H9 (cell line): ENCODE results near the gene APOBR. TPM values are rescaled to one million over a fixed set of nuclear protein-coding genes. Genes with fewer than 3 reads are reported as not detected.

Experiments
- DNase-seq: peaks from one replicate; pipeline ENCODE4 v3.0.0-alpha.2; 2017
- H2AFZ ChIP-seq: one replicate; pipeline ENCODE4 v1.6.1; 2013; ENCODE audit warnings: mild to moderate bottlenecking, low read length, control low read depth, moderate library complexity
- H2AK5ac ChIP-seq: 2 replicates; pipeline ENCODE4 v1.6.1; 2013; ENCODE audit warnings: low read length, control low read depth, mixed read lengths; ENCODE audit not compliant: insufficient read length
- H2BK120ac ChIP-seq: one replicate; pipeline ENCODE4 v1.6.1; 2013; ENCODE audit warnings: low read depth, mild to moderate bottlenecking, low read length, control low read depth, inconsistent platforms; ENCODE audit not compliant: poor library complexity, severe bottlenecking
- H2BK12ac ChIP-seq: 2 replicates; pipeline ENCODE4 v1.6.1; 2013; ENCODE audit warnings: low read length, control low read depth, mixed read lengths, low read depth; ENCODE audit not compliant: insufficient read length
- H2BK15ac ChIP-seq: 2 replicates; pipeline ENCODE4 v1.6.1; 2013; ENCODE audit warnings: low read depth, low read length, control low read depth
- H2BK20ac ChIP-seq: one replicate; pipeline ENCODE4 v1.6.1; 2013; ENCODE audit warnings: low read depth, mild to moderate bottlenecking, low read length, control low read depth, inconsistent platforms; ENCODE audit not compliant: poor library complexity, severe bottlenecking
- H2BK5ac ChIP-seq: 2 replicates; pipeline ENCODE4 v1.6.1; 2013; ENCODE audit warnings: low read length, control low read depth, mixed read lengths; ENCODE audit not compliant: insufficient read length
- H3K14ac ChIP-seq: 2 replicates; pipeline ENCODE4 v1.6.1; 2013; ENCODE audit warnings: low read length, control low read depth; ENCODE audit not compliant: insufficient read depth
- H3K18ac ChIP-seq: 2 replicates; pipeline ENCODE4 v1.6.1; 2013; ENCODE audit warnings: low read depth, mild to moderate bottlenecking, mixed read lengths, low read length, control low read depth; ENCODE audit not compliant: insufficient read length
- H3K23ac ChIP-seq: 2 replicates; pipeline ENCODE4 v1.6.1; 2013; ENCODE audit warnings: low read length, control low read depth, mixed read lengths, low read depth; ENCODE audit not compliant: insufficient read length
- H3K23me2 ChIP-seq: 2 replicates; pipeline ENCODE4 v1.6.1; 2013; ENCODE audit warnings: low read depth, mild to moderate bottlenecking, mixed read lengths, low read length, control low read depth; ENCODE audit not compliant: insufficient read length, poor library complexity, severe bottlenecking
- H3K27ac ChIP-seq: 2 replicates; pipeline ENCODE4 v1.5.1; 2013; ENCODE audit warnings: low read length, control low read depth, mixed read lengths, low read depth; ENCODE audit not compliant: insufficient read length
- H3K27me3 ChIP-seq: 2 replicates; pipeline ENCODE4 v1.6.1; 2013; ENCODE audit warnings: low read length, control low read depth, inconsistent platforms; ENCODE audit not compliant: insufficient read depth
- H3K4ac ChIP-seq: 2 replicates; pipeline ENCODE4 v1.6.1; 2013; ENCODE audit warnings: low read depth, mild to moderate bottlenecking, control low read depth, inconsistent platforms, low read length, moderate library complexity
- H3K4me1 ChIP-seq: 2 replicates; pipeline ENCODE4 v1.6.1; 2013; ENCODE audit warnings: low read length, control low read depth, inconsistent platforms; ENCODE audit not compliant: insufficient read depth
- H3K4me2 ChIP-seq: 2 replicates; pipeline ENCODE4 v1.6.1; 2013; ENCODE audit warnings: low read length, control low read depth, mixed read lengths; ENCODE audit not compliant: insufficient read length, insufficient read depth
- H3K56ac ChIP-seq: 2 replicates; pipeline ENCODE4 v1.6.1; 2013; ENCODE audit warnings: low read depth, mild to moderate bottlenecking, mixed read lengths, low read length, control low read depth; ENCODE audit not compliant: insufficient read length
- H3K79me1 ChIP-seq: 2 replicates; pipeline ENCODE4 v1.6.1; 2013; ENCODE audit warnings: low read depth, mild to moderate bottlenecking, moderate library complexity, low read length, control low read depth, inconsistent platforms; ENCODE audit not compliant: insufficient read depth, poor library complexity, severe bottlenecking
- H3K79me2 ChIP-seq: 2 replicates; pipeline ENCODE4 v1.6.1; 2013; ENCODE audit warnings: low read length, control low read depth, inconsistent platforms; ENCODE audit not compliant: insufficient read depth
- H3K9ac ChIP-seq: 2 replicates; pipeline ENCODE4 v1.6.1; 2013; ENCODE audit warnings: low read length, control low read depth, mixed read lengths; ENCODE audit not compliant: insufficient read length; ENCODE audit errors: extremely low read depth
- H3K9me3 ChIP-seq: one replicate; pipeline ENCODE4 v1.6.1; 2013; ENCODE audit warnings: low read depth, low read length, inconsistent platforms; ENCODE audit not compliant: control insufficient read depth
- H3T11ph ChIP-seq: one replicate; pipeline ENCODE4 v1.6.1; 2013; ENCODE audit warnings: mild to moderate bottlenecking, low read length, control low read depth, inconsistent platforms
- H4K20me1 ChIP-seq: one replicate; pipeline ENCODE4 v1.6.1; 2013; ENCODE audit not compliant: control insufficient read depth, insufficient read length, insufficient read depth
- H4K5ac ChIP-seq: 2 replicates; pipeline ENCODE4 v1.6.1; 2013; ENCODE audit warnings: low read depth, mild to moderate bottlenecking, mixed read lengths, low read length, control low read depth; ENCODE audit not compliant: insufficient read length
- H4K8ac ChIP-seq: replicated peaks from 2 replicates; pipeline ENCODE4 v1.6.1; 2013; ENCODE audit warnings: low read length, control low read depth, mixed read lengths, low read depth; ENCODE audit not compliant: insufficient read length
- H4K91ac ChIP-seq: 2 replicates; pipeline ENCODE4 v1.6.1; 2013; ENCODE audit warnings: low read depth, mild to moderate bottlenecking, moderate library complexity, mixed read lengths, low read length, control low read depth; ENCODE audit not compliant: insufficient read length
- H3K27ac Mint-ChIP-seq, 3 experiments: 2 replicates in 2 of 3; 3 replicates in 1 of 3; pipeline ENCODE4 v1.8.0; 2020 to 2021; ENCODE audit warnings: mixed read lengths in 3 of 3, mild to moderate bottlenecking in 1 of 3, moderate library complexity in 1 of 3
- H3K27me3 Mint-ChIP-seq: 2 replicates; pipeline ENCODE4 v1.8.0; 2021; ENCODE audit warnings: low read depth, mild to moderate bottlenecking, moderate library complexity, mixed read lengths
- H3K36me3 Mint-ChIP-seq, 3 experiments: 2 replicates in 2 of 3; 3 replicates in 1 of 3; pipeline ENCODE4 v1.8.0; 2020 to 2021; ENCODE audit warnings: low read depth in 3 of 3, mixed read lengths in 3 of 3; ENCODE audit not compliant: insufficient read depth in 1 of 3
- H3K4me1 Mint-ChIP-seq, 2 experiments: 2 replicates each; pipeline ENCODE4 v1.8.0; 2020; ENCODE audit warnings: mixed read lengths in 2 of 2
- H3K4me3 Mint-ChIP-seq, 2 experiments: 2 replicates in 1 of 2; 3 replicates in 1 of 2; pipeline ENCODE4 v1.8.0; 2020 to 2021; ENCODE audit warnings: mild to moderate bottlenecking in 2 of 2, mixed read lengths in 2 of 2, moderate library complexity in 1 of 2
- H3K9me3 Mint-ChIP-seq, 2 experiments: 2 replicates in 1 of 2; 3 replicates in 1 of 2; pipeline ENCODE4 v1.8.0; 2020; ENCODE audit warnings: mild to moderate bottlenecking in 2 of 2, mixed read lengths in 2 of 2, moderate library complexity in 1 of 2
- WGBS: extraction: QIAGEN DNeasy Blood & Tissue Kit; methylation state at CpG from one replicate; pipeline ENCODE4 v1.1.7; 2013; ENCODE audit warnings: missing lambda C conversion rate, low lambda C conversion rate, mixed read lengths; ENCODE audit not compliant: insufficient read length; ENCODE audit errors: extremely low coverage; 5-methylcytosine and 5-hydroxymethylcytosine counted together
- total RNA-seq: library from RNA; stranded (reverse); gene quantifications from 2 replicates; pipeline ENCODE4 v1.2.1, GENCODE V29; 2021
- TF ChIP-seq, protein P1 (sequence below): fragments of 200-600 bp; sonication (generic); conservative IDR thresholded peaks from 3 replicates; pipeline ENCODE4 v1.8.0; 2021; ENCODE audit warnings: antibody characterized with exemption, mild to moderate bottlenecking

APOBR gene
- total RNA-seq, 1 experiment from 2014 or later: not detected

DNA sequence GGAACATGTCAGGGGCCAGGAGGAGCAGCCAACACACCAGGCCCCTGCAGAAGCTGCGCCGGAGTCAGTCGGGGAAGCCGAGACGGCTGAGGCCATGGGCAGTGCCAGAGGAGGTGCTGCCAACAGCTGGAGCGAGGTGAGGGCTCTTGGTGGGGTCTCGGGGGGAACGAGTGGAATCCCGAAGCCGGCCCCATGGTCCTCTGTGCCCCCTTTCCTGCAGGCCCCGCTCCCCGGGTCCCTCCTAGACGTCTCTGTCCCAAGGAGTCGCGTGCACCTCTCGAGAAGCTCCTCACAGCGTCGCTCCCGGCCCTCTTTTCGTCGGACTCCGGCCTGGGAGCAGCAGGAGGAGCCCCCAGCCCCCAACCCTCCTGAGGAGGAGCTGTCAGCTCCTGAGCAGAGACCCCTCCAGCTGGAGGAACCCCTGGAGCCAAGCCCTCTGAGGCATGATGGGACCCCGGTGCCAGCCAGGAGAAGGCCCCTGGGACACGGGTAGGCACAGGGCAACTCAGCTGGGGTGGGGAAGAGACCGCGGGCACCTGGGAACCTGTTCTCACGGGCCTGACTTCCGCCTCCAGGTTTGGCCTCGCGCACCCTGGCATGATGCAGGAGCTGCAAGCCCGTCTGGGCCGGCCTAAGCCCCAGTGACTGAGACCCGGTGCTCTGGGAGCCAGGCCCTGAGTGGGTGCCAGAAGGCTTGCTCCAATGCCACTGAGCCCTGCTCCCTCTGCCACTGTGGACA is 3.6 kb downstream of the APOBR start:
- H3K18ac ChIP-seq: no peak overlapping the region
- H2BK20ac ChIP-seq: no peak overlapping the region
- no peak overlapping the region for H2AK5ac ChIP-seq
- no peaks in the 10 kb centered on the region for H3K4me1 ChIP-seq
- no peak overlapping the region; the same call in 1 of the 2 replicates for H3K14ac ChIP-seq
- H3K27me3 ChIP-seq: no peaks in the 10 kb centered on the region
- peaks cover 3% of the 10 kb centered on the region for H4K20me1 ChIP-seq
- H2BK12ac ChIP-seq: no peak overlapping the region
- H2BK5ac ChIP-seq: no peak overlapping the region
- Mint-ChIP-seq H3K4me1 (0 out of 4 replicates have a peak, but pooled peaks cover 0 to 2% of the 10 kb centered on the region in 2 experiments), H3K27me3 (peaks cover 23% of the 10 kb centered on the region), H3K9me3 (no peaks in the 10 kb centered on the region), H3K36me3 (no peaks in the 10 kb centered on the region), H3K27ac (no peak overlapping the region), H3K4me3 (no peak overlapping the region)
- no peak overlapping the region for H3K4me2 ChIP-seq
- DNase-seq: no peak
- H3K4ac ChIP-seq: no peak overlapping the region
- no peak overlapping the region for H2BK15ac ChIP-seq
- H3K79me2 ChIP-seq: no peaks in the 10 kb centered on the region
- no peak overlapping the region for H4K5ac ChIP-seq
- H3K79me1 ChIP-seq: no peaks in the 10 kb centered on the region
- H3K23ac ChIP-seq: no peak overlapping the region
- H3K27ac ChIP-seq: no peak overlapping the region
- H3K9me3 ChIP-seq: no peaks in the 10 kb centered on the region
- no peak overlapping the region for H4K91ac ChIP-seq
- no peak overlapping the region for H3K56ac ChIP-seq
- no peaks in the 10 kb centered on the region for H3K23me2 ChIP-seq
- WGBS: no CpG with 5 or more reads among the region's 33 CpGs
- no peak overlapping the region for H2BK120ac ChIP-seq
- H3T11ph ChIP-seq: no peak overlapping the region
- no peak overlapping the region for H4K8ac ChIP-seq
- TF ChIP-seq, protein P1, sequence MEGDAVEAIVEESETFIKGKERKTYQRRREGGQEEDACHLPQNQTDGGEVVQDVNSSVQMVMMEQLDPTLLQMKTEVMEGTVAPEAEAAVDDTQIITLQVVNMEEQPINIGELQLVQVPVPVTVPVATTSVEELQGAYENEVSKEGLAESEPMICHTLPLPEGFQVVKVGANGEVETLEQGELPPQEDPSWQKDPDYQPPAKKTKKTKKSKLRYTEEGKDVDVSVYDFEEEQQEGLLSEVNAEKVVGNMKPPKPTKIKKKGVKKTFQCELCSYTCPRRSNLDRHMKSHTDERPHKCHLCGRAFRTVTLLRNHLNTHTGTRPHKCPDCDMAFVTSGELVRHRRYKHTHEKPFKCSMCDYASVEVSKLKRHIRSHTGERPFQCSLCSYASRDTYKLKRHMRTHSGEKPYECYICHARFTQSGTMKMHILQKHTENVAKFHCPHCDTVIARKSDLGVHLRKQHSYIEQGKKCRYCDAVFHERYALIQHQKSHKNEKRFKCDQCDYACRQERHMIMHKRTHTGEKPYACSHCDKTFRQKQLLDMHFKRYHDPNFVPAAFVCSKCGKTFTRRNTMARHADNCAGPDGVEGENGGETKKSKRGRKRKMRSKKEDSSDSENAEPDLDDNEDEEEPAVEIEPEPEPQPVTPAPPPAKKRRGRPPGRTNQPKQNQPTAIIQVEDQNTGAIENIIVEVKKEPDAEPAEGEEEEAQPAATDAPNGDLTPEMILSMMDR: no peak
- no peak overlapping the region for H2AFZ ChIP-seq
- H3K9ac ChIP-seq: no peak overlapping the region
